IPS DF 6.9 (cell line): ENCODE measurements around the gene ZNF652.
"Not testable (repeated sequence)": the region's sequence is repeated elsewhere in the genome, so short reads cannot be mapped to it uniquely, and the experiment has no call there.

Experiments
- DNase-seq: peaks from one replicate; pipeline ENCODE4 v3.0.0-alpha.2; 2013; ENCODE audit warnings: low read depth, low spot score
- H3K27ac ChIP-seq: one replicate; pipeline ENCODE4 v1.5.1; 2013; ENCODE audit warnings: low read length, control low read depth
- H3K27me3 ChIP-seq: 2 replicates; pipeline ENCODE4 v1.6.1; 2013; ENCODE audit warnings: mild to moderate bottlenecking, low read length; ENCODE audit not compliant: control insufficient read depth, insufficient read depth
- H3K36me3 ChIP-seq: 2 replicates; pipeline ENCODE4 v1.6.1; 2013; ENCODE audit warnings: low read length; ENCODE audit not compliant: control insufficient read depth, insufficient read depth
- H3K4me1 ChIP-seq: 2 replicates; pipeline ENCODE4 v1.6.1; 2013; ENCODE audit warnings: low read length; ENCODE audit not compliant: control insufficient read depth, insufficient read depth
- H3K4me3 ChIP-seq: 2 replicates; pipeline ENCODE4 v1.5.1; 2013; ENCODE audit warnings: mild to moderate bottlenecking, low read length
- H3K9me3 ChIP-seq: 2 replicates; pipeline ENCODE4 v1.6.1; 2013; ENCODE audit warnings: low read length, inconsistent platforms; ENCODE audit not compliant: control insufficient read depth, insufficient read depth
- WGBS: extraction: QIAGEN DNeasy Blood & Tissue Kit; methylation state at CpG from one replicate; pipeline ENCODE4 v1.1.7; 2013; ENCODE audit warnings: mixed read lengths, missing lambda C conversion rate; ENCODE audit not compliant: insufficient read length, insufficient coverage; 5-methylcytosine and 5-hydroxymethylcytosine counted together

Gene ZNF652

GRCh38 chr17:49369760-49370159 lies 7.7 kb upstream of the ZNF652 start:
- Histone ChIP-seq H3K4me3 (no peak overlapping the region), H3K4me1 (0 out of 2 replicates have a peak, but pooled peaks cover 4% of the 10 kb centered on the region), H3K27me3 (no peaks in the 10 kb centered on the region), H3K36me3 (no peaks in the 10 kb centered on the region), H3K9me3 (no peaks in the 10 kb centered on the region), H3K27ac (no peak overlapping the region)
- no CpG with 5 or more reads among the region's 1 CpG for WGBS
- no peak for DNase-seq

GRCh38 chr17:49369089-49369488 lies 7.0 kb upstream of the ZNF652 start:
- WGBS, result no CpG with 5 or more reads among the region's 1 CpG
- H3K27ac ChIP-seq, result no peak overlapping the region

GRCh38 chr17:49365667-49366066 lies 3.6 kb upstream of the ZNF652 start:
- Histone ChIP-seq H3K27ac (no peak overlapping the region), H3K36me3 (no peaks in the 10 kb centered on the region), H3K4me1 (peaks cover 2% of the 10 kb centered on the region; the same call in 1 of the 2 replicates), H3K9me3 (no peaks in the 10 kb centered on the region), H3K27me3 (no peaks in the 10 kb centered on the region), H3K4me3 (no peak overlapping the region)
- WGBS, result no CpG with 5 or more reads among the region's 2 CpGs
- DNase-seq, result no peak

More at GRCh38 chr17:49369089-49369488, 7.0 kb upstream of the ZNF652 start:
- DNase-seq, result no peak
- Histone ChIP-seq H3K9me3 (no peaks in the 10 kb centered on the region), H3K4me3 (no peak overlapping the region), H3K36me3 (no peaks in the 10 kb centered on the region), H3K27me3 (no peaks in the 10 kb centered on the region), H3K4me1 (0 out of 2 replicates have a peak, but pooled peaks cover 4% of the 10 kb centered on the region)

GRCh38 chr17:49365126-49365525 lies 3.1 kb upstream of the ZNF652 start:
- not testable (repeated sequence) for H3K4me1 ChIP-seq, H3K27ac ChIP-seq, H3K9me3 ChIP-seq, H3K4me3 ChIP-seq, DNase-seq, H3K36me3 ChIP-seq, H3K27me3 ChIP-seq
- no CpG with 5 or more reads among the region's 10 CpGs for WGBS

GRCh38 chr17:49364119-49364518 lies 2.1 kb upstream of the ZNF652 start:
- no peak for DNase-seq
- no CpG with 5 or more reads among the region's 2 CpGs for WGBS
- Histone ChIP-seq H3K9me3 (no peaks in the 10 kb centered on the region), H3K4me1 (peaks cover 2% of the 10 kb centered on the region), H3K4me3 (no peak overlapping the region), H3K27me3 (no peaks in the 10 kb centered on the region), H3K36me3 (no peaks in the 10 kb centered on the region), H3K27ac (no peak overlapping the region)

- H3K4me1 ChIP-seq, result peaks cover 2% of the 10 kb centered on the region
- DNase-seq, result no peak
- no peak overlapping the region for H3K27ac ChIP-seq
- whole genome bisulfite sequencing, result no CpG with 5 or more reads among the region's 4 CpGs
- H3K27me3 ChIP-seq, result no peaks in the 10 kb centered on the region
- no peaks in the 10 kb centered on the region for H3K9me3 ChIP-seq
- no peaks in the 10 kb centered on the region for H3K36me3 ChIP-seq
- no peak overlapping the region for H3K4me3 ChIP-seq
Measured at GRCh38 chr17:49363251-49363650, 1.2 kb upstream of the ZNF652 start.

- Histone ChIP-seq H3K27ac (no peak overlapping the region), H3K9me3 (no peaks in the 10 kb centered on the region), H3K27me3 (no peaks in the 10 kb centered on the region), H3K36me3 (no peaks in the 10 kb centered on the region), H3K4me3 (peak overlapping the region; percentile 44; the same call in 1 of the 2 replicates), H3K4me1 (peaks cover 2% of the 10 kb centered on the region)
- no peak for DNase-seq
- no CpG with 5 or more reads among the region's 10 CpGs for WGBS
Measured at GRCh38 chr17:49362723-49363117, 670 bp upstream of the ZNF652 start.

GRCh38 chr17:49361129-49361901 lies 735 bp downstream of the ZNF652 start:
- peak overlapping the region; percentile 96 for H3K4me3 ChIP-seq
- H3K36me3 ChIP-seq, result no peaks in the 10 kb centered on the region
- H3K4me1 ChIP-seq, result peaks cover 2% of the 10 kb centered on the region
- no peaks in the 10 kb centered on the region for H3K9me3 ChIP-seq
- H3K27me3 ChIP-seq, result no peaks in the 10 kb centered on the region
- no CpG with 5 or more reads among the region's 52 CpGs for WGBS
- H3K27ac ChIP-seq, result no peak overlapping the region
- no peak for DNase-seq

GRCh38 chr17:49360796-49361128 lies 1.3 kb downstream of the ZNF652 start:
- Histone ChIP-seq H3K4me1 (peaks cover 2% of the 10 kb centered on the region), H3K27ac (no peak overlapping the region), H3K36me3 (no peaks in the 10 kb centered on the region), H3K9me3 (no peaks in the 10 kb centered on the region), H3K4me3 (peak overlapping the region; percentile 96; the same call in 1 of the 2 replicates), H3K27me3 (no peaks in the 10 kb centered on the region)
- WGBS, result no CpG with 5 or more reads among the region's 8 CpGs
- DNase-seq, result no peak

GRCh38 chr17:49359990-49360795 lies 1.9 kb downstream of the ZNF652 start:
- Histone ChIP-seq H3K36me3 (no peaks in the 10 kb centered on the region), H3K4me3 (no peak overlapping the region; the same call in 1 of the 2 replicates), H3K27ac (no peak overlapping the region), H3K9me3 (no peaks in the 10 kb centered on the region), H3K4me1 (peaks cover 2% of the 10 kb centered on the region), H3K27me3 (no peaks in the 10 kb centered on the region)
- no peak for DNase-seq
- WGBS, result 100% methylated on average over 1 of the region's 8 CpGs
